ENCODE results near the gene KATNB1. TPM values are rescaled to one million over a fixed set of nuclear protein-coding genes. Genes with fewer than 3 reads are reported as not detected.

Gene KATNB1
- total RNA-seq, 1 experiment from 2014 or later, result 32.2 TPM

DNA sequence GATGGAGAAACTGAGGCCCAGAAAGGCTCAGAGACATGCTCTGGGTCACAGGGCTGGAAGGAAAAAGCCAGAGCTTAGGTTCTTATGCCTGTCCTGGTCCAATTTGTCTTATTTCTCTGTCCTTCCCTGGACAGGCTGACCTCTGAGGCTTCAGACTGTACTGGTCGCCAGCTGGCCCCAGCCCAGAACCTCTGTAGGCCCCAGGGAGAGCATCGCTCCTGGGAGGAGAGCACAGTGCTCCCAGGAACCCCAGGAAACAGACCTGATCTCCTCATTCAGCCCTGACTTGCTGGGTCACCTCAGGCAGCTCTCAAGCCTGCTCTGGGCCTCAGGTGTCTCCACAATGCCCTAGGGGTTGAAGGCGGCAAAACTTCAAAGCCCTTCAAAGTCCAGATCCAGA is 36.1 kb upstream of the KATNB1 start:
- no peak overlapping the region for H3K4me3 ChIP-seq (replicated peaks in 1 of 2; ENCODE audit: low read depth in 1 of 2, low read length in 2 of 2)
- no peaks in the 10 kb centered on the region for H4K20me1 ChIP-seq (ENCODE audit: insufficient read depth)
- no peaks in the 10 kb centered on the region for H3K79me2 ChIP-seq (ENCODE audit: insufficient read depth, low read length)
- no TSS peak for BruUV-seq (replicated peaks)
- RAD21 ChIA-PET (ENCODE audit: low non-redundant PET in 1 of 2, low total read pairs in 2 of 2, uncharacterized antibody in 2 of 2, unreplicated experiment in 2 of 2), result no interaction called here
- no peaks in the 10 kb centered on the region for H3K9me3 ChIP-seq (ENCODE audit: control insufficient read depth in 1 of 2, insufficient read depth in 1 of 2, low read depth in 1 of 2, low read length in 2 of 2)
- POLR2A ChIA-PET, result no interaction called here
- TF ChIP-seq EZH2phosphoT487 (IDR thresholded peaks at IDR 0.05; ENCODE audit: borderline replicate concordance), result no peak
- no peak for TF ChIP-seq RAD21 (IDR thresholded peaks at IDR 0.05; ENCODE audit: low read depth)
- no peak for TF ChIP-seq CEBPB (IDR thresholded peaks at IDR 0.05; ENCODE audit: low read depth)
- TF ChIP-seq EGR1 (IDR thresholded peaks at IDR 0.05; ENCODE audit: low read depth), result no peak
- TF ChIP-seq FOSL1 (IDR thresholded peaks at IDR 0.05; ENCODE audit: low read depth), result no peak
- TF ChIP-seq, protein P1, sequence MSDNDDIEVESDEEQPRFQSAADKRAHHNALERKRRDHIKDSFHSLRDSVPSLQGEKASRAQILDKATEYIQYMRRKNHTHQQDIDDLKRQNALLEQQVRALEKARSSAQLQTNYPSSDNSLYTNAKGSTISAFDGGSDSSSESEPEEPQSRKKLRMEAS (IDR thresholded peaks at IDR 0.05), result no peak
- TF ChIP-seq ELF1 (IDR thresholded peaks at IDR 0.05; ENCODE audit: borderline replicate concordance, low read depth), result no peak
- no peak for DNase-seq (ENCODE audit: low read depth, low spot score)
- intact Hi-C loops (cut with micrococcal nuclease), result no loop called here
- H3K9me2 ChIP-seq (ENCODE audit: insufficient read depth), result no peaks in the 10 kb centered on the region
- H3K27me3 ChIP-seq (ENCODE audit: insufficient read depth, low read length), result no peaks in the 10 kb centered on the region
- H3K4me1 ChIP-seq (ENCODE audit: control insufficient read depth in 1 of 2, insufficient read depth in 2 of 2, low read length in 2 of 2), result peaks cover 0 to 4% of the 10 kb centered on the region in 2 experiments; a peak in 1 of 4 replicates
- CTCF ChIA-PET, result no interaction called here
- H3K9ac ChIP-seq (ENCODE audit: low read length), result no peak overlapping the region
- H2AFZ ChIP-seq (ENCODE audit: low read depth, low read length, poor library complexity, severe bottlenecking), result no peak overlapping the region
- no peak overlapping the region for H3K4me2 ChIP-seq (ENCODE audit: low read length)
- ATAC-seq, result no peak
- H3K27ac ChIP-seq (ENCODE audit: low read depth, low read length), result no peak overlapping the region
- H3K36me3 ChIP-seq (ENCODE audit: control insufficient read depth in 1 of 2, insufficient read depth in 2 of 2, low read length in 2 of 2), result no peaks in the 10 kb centered on the region

DNA sequence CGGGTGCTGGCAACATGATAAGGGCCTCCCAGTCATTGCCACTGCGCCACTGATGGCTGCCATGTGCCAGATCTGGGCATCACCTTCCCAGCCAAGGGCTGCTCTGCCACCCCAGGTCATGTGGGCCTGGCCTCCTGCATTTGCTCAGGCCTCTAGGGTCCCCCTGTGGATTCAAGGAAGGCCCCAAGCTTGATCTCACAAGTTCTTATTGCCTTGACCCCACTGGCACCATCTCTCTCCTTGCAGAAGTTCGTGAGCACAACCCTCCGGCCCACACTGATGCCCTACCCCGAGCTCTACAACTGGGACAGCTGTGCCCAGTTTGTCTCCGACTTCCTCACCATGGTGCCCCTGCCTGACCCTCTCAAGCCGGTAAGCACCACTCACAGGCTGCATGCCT is 35.7 kb upstream of the KATNB1 start:
- intact Hi-C loops (cut with micrococcal nuclease), result no loop called here
- no TSS peak for BruUV-seq (replicated peaks)

More for the DNA sequence above, 35.7 kb upstream of the KATNB1 start:
- peaks cover 0 to under 1% of the 10 kb centered on the region in 2 experiments; a peak in 1 of 4 replicates for H3K4me1 ChIP-seq (ENCODE audit: control insufficient read depth in 1 of 2, insufficient read depth in 2 of 2, low read length in 2 of 2)
- H3K36me3 ChIP-seq (ENCODE audit: control insufficient read depth in 1 of 2, insufficient read depth in 2 of 2, low read length in 2 of 2), result no peaks in the 10 kb centered on the region
- H3K4me2 ChIP-seq (ENCODE audit: low read length), result no peak overlapping the region
- ChIA-PET CTCF (no interaction called here), RAD21 (ENCODE audit: low non-redundant PET in 1 of 2, low total read pairs in 2 of 2, uncharacterized antibody in 2 of 2, unreplicated experiment in 2 of 2) (no interaction called here), POLR2A (no interaction called here)
- no peak overlapping the region for H3K9ac ChIP-seq (ENCODE audit: low read length)
- no peak overlapping the region for H3K4me3 ChIP-seq (replicated peaks in 1 of 2; ENCODE audit: low read depth in 1 of 2, low read length in 2 of 2)
- H4K20me1 ChIP-seq (ENCODE audit: insufficient read depth), result no peaks in the 10 kb centered on the region
- no peak for DNase-seq (ENCODE audit: low read depth, low spot score)
- no peak for ATAC-seq
- no peak overlapping the region for H2AFZ ChIP-seq (ENCODE audit: low read depth, low read length, poor library complexity, severe bottlenecking)
- no peaks in the 10 kb centered on the region for H3K9me2 ChIP-seq (ENCODE audit: insufficient read depth)
- no peaks in the 10 kb centered on the region for H3K9me3 ChIP-seq (ENCODE audit: control insufficient read depth in 1 of 2, insufficient read depth in 1 of 2, low read depth in 1 of 2, low read length in 2 of 2)
- H3K27ac ChIP-seq (ENCODE audit: low read depth, low read length), result no peak overlapping the region
- H3K27me3 ChIP-seq (ENCODE audit: insufficient read depth, low read length), result no peaks in the 10 kb centered on the region
- H3K79me2 ChIP-seq (ENCODE audit: insufficient read depth, low read length), result no peaks in the 10 kb centered on the region
- no peak for TF ChIP-seq SIN3A (IDR thresholded peaks at IDR 0.05; ENCODE audit: low read depth)
- no peak for TF ChIP-seq EZH2phosphoT487 (IDR thresholded peaks at IDR 0.05; ENCODE audit: borderline replicate concordance)
- TF ChIP-seq POLR2AphosphoS5 (IDR thresholded peaks at IDR 0.05; ENCODE audit: low read depth, low read length), result no peak
- no peak for TF ChIP-seq CBX3 (IDR thresholded peaks at IDR 0.05; ENCODE audit: low read depth)
- TF ChIP-seq, protein P1 (IDR thresholded peaks at IDR 0.05), result no peak
- TF ChIP-seq TCF7L2 (IDR thresholded peaks at IDR 0.05; ENCODE audit: borderline replicate concordance, extremely low read depth, insufficient read depth, insufficient read length), result no peak
- TF ChIP-seq JUND (IDR thresholded peaks at IDR 0.05), result no peak
- TF ChIP-seq ELF1 (IDR thresholded peaks at IDR 0.05; ENCODE audit: borderline replicate concordance, low read depth), result no peak
- no peak for TF ChIP-seq ZFX (IDR thresholded peaks at IDR 0.05)
- no peak for TF ChIP-seq POLR2A (IDR thresholded peaks at IDR 0.05; ENCODE audit: borderline replicate concordance, extremely low read depth, insufficient read depth, insufficient read length)
- TF ChIP-seq RAD21 (IDR thresholded peaks at IDR 0.05; ENCODE audit: low read depth), result no peak
- no peak for TF ChIP-seq EGR1 (IDR thresholded peaks at IDR 0.05; ENCODE audit: low read depth)
- no peak for TF ChIP-seq SRF (IDR thresholded peaks at IDR 0.05; ENCODE audit: low read depth)
